Measurements from ENCODE around the gene ACSL4. TPM values are rescaled to one million over a fixed set of nuclear protein-coding genes. Genes with fewer than 3 reads are reported as not detected.

The ACSL4 gene
- total RNA-seq (21.1 TPM), polyA plus RNA-seq (ENCODE audit: insufficient read depth in 1 of 8, insufficient read length in 8 of 8, low replicate concordance in 1 of 8) (10 to 100 TPM; 14.4 to 26.3 (median 20.8) TPM)
- long read RNA-seq, donor 1: 0 reads
- long read RNA-seq, donor 2: 0 reads
- long read RNA-seq, donor 3, full-length matches to known transcripts: 3 of 8 reads
- long read RNA-seq, donor 3, partial matches to known transcripts: 5 of 8 reads
- long read RNA-seq, donor 3, other reads (novel, unspliced or antisense): 0 of 8 reads
- long read RNA-seq, donor 4, full-length matches to known transcripts: 1 of 1 reads
- long read RNA-seq, donor 4, partial matches to known transcripts: 0 of 1 reads
- long read RNA-seq, donor 4, other reads (novel, unspliced or antisense): 0 of 1 reads
- long read RNA-seq, donor 5, partial matches to known transcripts: 0 of 5 reads
- long read RNA-seq, donor 5, other reads (novel, unspliced or antisense): 5 of 5 reads
- long read RNA-seq, donor 6, full-length matches to known transcripts: 1 of 8 reads
- long read RNA-seq, donor 6, partial matches to known transcripts: 7 of 8 reads
- long read RNA-seq, donor 6, other reads (novel, unspliced or antisense): 0 of 8 reads
- long read RNA-seq, donor 7, full-length matches to known transcripts: 2 of 2 reads
- long read RNA-seq, donor 7, partial matches to known transcripts: 0 of 2 reads
- long read RNA-seq, donor 7, other reads (novel, unspliced or antisense): 0 of 2 reads
- long read RNA-seq, donor 8, full-length matches to known transcripts: 1 of 1 reads
- long read RNA-seq, donor 8, partial matches to known transcripts: 0 of 1 reads
- long read RNA-seq, donor 8, other reads (novel, unspliced or antisense): 0 of 1 reads
- long read RNA-seq, donor 9: 0 reads
- long read RNA-seq, donor 10, partial matches to known transcripts: 0 of 7 reads
- long read RNA-seq, donor 10, other reads (novel, unspliced or antisense): 7 of 7 reads
- long read RNA-seq, donor 11: 0 reads

DNA sequence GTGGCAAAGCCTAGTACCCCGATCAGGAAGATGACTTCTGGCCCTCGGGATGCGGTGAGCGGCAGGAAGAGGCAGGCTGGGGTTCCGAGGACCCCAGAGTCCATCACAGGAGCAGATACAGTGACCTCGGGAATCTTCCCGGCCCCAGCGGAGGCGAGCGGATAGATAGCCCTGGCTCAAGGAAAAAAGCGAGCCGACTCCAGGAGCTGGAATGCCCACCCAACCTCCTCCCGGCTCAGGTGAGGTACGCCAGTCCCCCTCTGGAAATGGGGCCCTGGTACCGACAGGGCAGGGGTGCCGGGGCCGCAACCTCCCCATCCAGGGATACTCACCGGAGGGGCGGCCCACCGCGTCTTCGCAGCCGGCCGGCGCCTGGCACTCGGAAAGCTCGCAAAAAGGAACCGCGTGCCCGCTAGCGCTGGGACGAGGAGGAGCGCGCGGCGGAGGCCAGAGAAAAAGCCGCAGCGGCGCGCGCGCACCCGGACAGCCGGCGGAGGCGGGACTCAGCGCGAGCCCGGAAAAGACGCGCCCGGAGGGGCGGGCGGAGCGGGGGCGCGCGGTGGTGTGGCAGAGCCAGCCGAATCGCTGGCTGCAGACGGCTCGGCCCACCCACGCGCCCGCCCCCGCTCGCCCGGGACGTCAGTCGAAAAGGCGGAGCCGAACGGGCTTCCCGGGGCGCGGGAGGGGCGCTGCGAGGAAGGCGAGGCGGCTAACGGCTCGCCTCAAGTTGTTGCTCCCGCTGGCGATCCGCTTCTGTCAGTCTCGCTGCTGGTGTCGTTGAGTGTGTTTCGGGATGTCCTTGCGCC, at the start of gene ACSL4:
TSS of gene ACSL4 (minus strand) at position 451 of the 806 bp plus-strand sequence. CDS start 49,894 bp downstream, outside the sequence.
- WGBS (ENCODE audit: insufficient coverage): 41% methylated on average over 89 of the region's 89 CpGs
- peak; percentile 94 for DNase-seq
- Histone ChIP-seq H3K36me3 (ENCODE audit: control insufficient read depth, insufficient read depth, low read length) (no peaks in the 10 kb centered on the region), H3K27me3 (ENCODE audit: control insufficient read depth, insufficient read depth, low read length) (peaks cover 9% of the 10 kb centered on the region), H3K4me1 (ENCODE audit: control insufficient read depth, insufficient read depth, low read length) (peaks cover 3% of the 10 kb centered on the region), H3K9me3 (replicated peaks; ENCODE audit: control insufficient read depth, low read depth, low read length) (no peaks in the 10 kb centered on the region), H3K27ac (ENCODE audit: low read length) (peak within 1 kb of the TSS; percentile 82), H3K4me3 (ENCODE audit: low read length) (peak within 1 kb of the TSS; percentile 82)

DNA sequence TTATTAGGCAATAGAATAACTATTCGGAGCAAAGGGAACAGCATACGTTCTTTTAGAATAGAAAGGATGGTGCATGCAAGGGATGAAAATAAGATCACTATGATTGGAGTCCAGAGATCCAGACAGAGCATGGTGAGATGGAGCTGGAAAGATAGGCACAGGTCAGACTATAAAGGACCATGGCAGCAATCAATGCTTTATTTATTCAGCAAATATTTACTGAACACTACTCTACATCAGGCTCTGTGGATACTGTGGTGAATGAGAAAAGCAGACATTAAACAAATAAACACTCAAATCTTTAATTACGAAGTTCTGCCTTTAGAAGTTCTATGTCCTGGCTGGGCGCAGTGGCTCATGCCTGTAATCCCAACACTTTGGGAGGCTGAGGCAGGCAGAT, 44.7 kb upstream of the ACSL4 start:
- no peaks in the 10 kb centered on the region for H3K4me1 ChIP-seq (ENCODE audit: control insufficient read depth, insufficient read depth, low read length)
- no peak for DNase-seq
- no peaks in the 10 kb centered on the region for H3K27me3 ChIP-seq (ENCODE audit: control insufficient read depth, insufficient read depth, low read length)
- no peak overlapping the region for H3K27ac ChIP-seq (ENCODE audit: low read length)
- no peak overlapping the region for H3K4me3 ChIP-seq (ENCODE audit: low read length)
- no peaks in the 10 kb centered on the region for H3K9me3 ChIP-seq (replicated peaks; ENCODE audit: control insufficient read depth, low read depth, low read length)
- 80% methylated on average over 2 of the region's 4 CpGs for WGBS (ENCODE audit: insufficient coverage)
- no peaks in the 10 kb centered on the region for H3K36me3 ChIP-seq (ENCODE audit: control insufficient read depth, insufficient read depth, low read length)

GRCh38 chrX:109776986-109777385, 43.9 kb upstream of the ACSL4 start:
- DNase-seq: no peak
- no peaks in the 10 kb centered on the region for H3K36me3 ChIP-seq (ENCODE audit: control insufficient read depth, insufficient read depth, low read length)
- peaks cover 3% of the 10 kb centered on the region for H3K27me3 ChIP-seq (ENCODE audit: control insufficient read depth, insufficient read depth, low read length)
- H3K27ac ChIP-seq (ENCODE audit: low read length): no peak overlapping the region
- H3K4me1 ChIP-seq (ENCODE audit: control insufficient read depth, insufficient read depth, low read length): no peaks in the 10 kb centered on the region
- no peaks in the 10 kb centered on the region for H3K9me3 ChIP-seq (replicated peaks; ENCODE audit: control insufficient read depth, low read depth, low read length)
- WGBS (ENCODE audit: insufficient coverage): no CpG with 5 or more reads among the region's 4 CpGs
- no peak overlapping the region for H3K4me3 ChIP-seq (ENCODE audit: low read length)

- no peak for DNase-seq
- H3K4me3 ChIP-seq (ENCODE audit: low read length): no peak overlapping the region
- H3K36me3 ChIP-seq (ENCODE audit: control insufficient read depth, insufficient read depth, low read length): no peaks in the 10 kb centered on the region
- no peaks in the 10 kb centered on the region for H3K4me1 ChIP-seq (ENCODE audit: control insufficient read depth, insufficient read depth, low read length)
- no peak overlapping the region for H3K27ac ChIP-seq (ENCODE audit: low read length)
- H3K9me3 ChIP-seq (replicated peaks; ENCODE audit: control insufficient read depth, low read depth, low read length): no peaks in the 10 kb centered on the region
- WGBS (ENCODE audit: insufficient coverage): no CpG with 5 or more reads among the region's 3 CpGs
- peaks cover 3% of the 10 kb centered on the region for H3K27me3 ChIP-seq (ENCODE audit: control insufficient read depth, insufficient read depth, low read length)
These were observed 43.4 kb upstream of the ACSL4 start for GRCh38 chrX:109776432-109776831.

DNA sequence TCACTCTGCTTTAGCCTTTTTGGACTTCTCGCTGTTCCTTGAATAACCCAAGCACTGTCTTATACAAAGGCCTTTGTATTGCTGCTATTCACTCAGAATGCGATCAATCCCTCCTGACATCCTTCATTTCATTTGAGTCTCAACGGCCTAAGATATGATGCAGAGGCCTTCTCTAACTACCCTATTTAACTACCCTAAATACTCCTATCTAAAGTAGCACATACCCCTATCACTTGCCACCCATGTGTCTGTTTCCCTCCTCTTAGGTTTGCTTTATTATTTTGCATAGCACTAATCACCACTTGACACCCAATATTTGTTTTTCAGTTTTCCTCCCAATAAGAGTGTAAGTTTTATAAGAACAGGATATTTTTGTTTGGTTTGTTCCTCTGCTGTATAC, 42.3 kb upstream of the ACSL4 start:
- H3K27me3 ChIP-seq (ENCODE audit: control insufficient read depth, insufficient read depth, low read length): peaks cover 3% of the 10 kb centered on the region
- 78% methylated on average over 2 of the region's 3 CpGs for WGBS (ENCODE audit: insufficient coverage)

GRCh38 chrX:109774706-109775105, 41.6 kb upstream of the ACSL4 start:
- Histone ChIP-seq H3K4me3 (ENCODE audit: low read length) (no peak overlapping the region), H3K27ac (ENCODE audit: low read length) (no peak overlapping the region), H3K36me3 (ENCODE audit: control insufficient read depth, insufficient read depth, low read length) (no peaks in the 10 kb centered on the region), H3K27me3 (ENCODE audit: control insufficient read depth, insufficient read depth, low read length) (peaks cover 3% of the 10 kb centered on the region), H3K4me1 (ENCODE audit: control insufficient read depth, insufficient read depth, low read length) (no peaks in the 10 kb centered on the region), H3K9me3 (replicated peaks; ENCODE audit: control insufficient read depth, low read depth, low read length) (no peaks in the 10 kb centered on the region)
- WGBS (ENCODE audit: insufficient coverage): no CpG with 5 or more reads among the region's 5 CpGs
- no peak for DNase-seq

More for the DNA sequence above, 42.3 kb upstream of the ACSL4 start:
- no peak overlapping the region for H3K27ac ChIP-seq (ENCODE audit: low read length)
- H3K36me3 ChIP-seq (ENCODE audit: control insufficient read depth, insufficient read depth, low read length): no peaks in the 10 kb centered on the region
- H3K4me3 ChIP-seq (ENCODE audit: low read length): no peak overlapping the region
- no peaks in the 10 kb centered on the region for H3K4me1 ChIP-seq (ENCODE audit: control insufficient read depth, insufficient read depth, low read length)
- H3K9me3 ChIP-seq (replicated peaks; ENCODE audit: control insufficient read depth, low read depth, low read length): no peaks in the 10 kb centered on the region
- no peak for DNase-seq

- WGBS (ENCODE audit: insufficient coverage): no CpG with 5 or more reads among the region's 1 CpG
- no peak overlapping the region for H3K27ac ChIP-seq (ENCODE audit: low read length)
- peaks cover 3% of the 10 kb centered on the region for H3K27me3 ChIP-seq (ENCODE audit: control insufficient read depth, insufficient read depth, low read length)
- no peak for DNase-seq
- H3K9me3 ChIP-seq (replicated peaks; ENCODE audit: control insufficient read depth, low read depth, low read length): no peaks in the 10 kb centered on the region
- H3K4me3 ChIP-seq (ENCODE audit: low read length): no peak overlapping the region
- H3K4me1 ChIP-seq (ENCODE audit: control insufficient read depth, insufficient read depth, low read length): no peaks in the 10 kb centered on the region
- no peaks in the 10 kb centered on the region for H3K36me3 ChIP-seq (ENCODE audit: control insufficient read depth, insufficient read depth, low read length)
These were observed 41.1 kb upstream of the ACSL4 start for GRCh38 chrX:109774136-109774535.

DNA sequence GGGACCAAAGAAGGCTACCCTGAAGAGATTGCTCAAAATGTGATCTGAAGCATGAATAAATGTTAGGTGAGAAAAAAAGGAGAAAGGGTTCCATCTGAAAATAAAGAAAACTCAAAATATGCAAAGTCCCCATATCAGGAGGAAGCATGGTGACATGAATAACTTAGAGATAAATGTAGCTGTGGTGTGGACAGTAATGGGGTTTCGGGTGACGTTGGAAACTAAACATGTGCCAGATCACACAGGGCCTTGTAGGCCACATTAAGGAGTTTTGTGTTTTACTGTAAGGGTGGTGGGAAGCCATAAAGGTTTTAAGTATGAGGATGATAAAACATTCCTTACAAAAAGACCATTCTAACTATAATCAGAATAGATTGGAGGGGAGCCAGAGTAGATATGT, 40.3 kb upstream of the ACSL4 start:
- Histone ChIP-seq H3K4me1 (ENCODE audit: control insufficient read depth, insufficient read depth, low read length) (no peaks in the 10 kb centered on the region), H3K9me3 (replicated peaks; ENCODE audit: control insufficient read depth, low read depth, low read length) (no peaks in the 10 kb centered on the region), H3K36me3 (ENCODE audit: control insufficient read depth, insufficient read depth, low read length) (no peaks in the 10 kb centered on the region), H3K4me3 (ENCODE audit: low read length) (no peak overlapping the region), H3K27ac (ENCODE audit: low read length) (no peak overlapping the region), H3K27me3 (ENCODE audit: control insufficient read depth, insufficient read depth, low read length) (peaks cover 3% of the 10 kb centered on the region)
- no peak for DNase-seq
- WGBS (ENCODE audit: insufficient coverage): 72% methylated on average over 2 of the region's 2 CpGs

- H3K4me1 ChIP-seq (ENCODE audit: control insufficient read depth, insufficient read depth, low read length): no peaks in the 10 kb centered on the region
- DNase-seq: no peak
- peaks cover 3% of the 10 kb centered on the region for H3K27me3 ChIP-seq (ENCODE audit: control insufficient read depth, insufficient read depth, low read length)
- H3K9me3 ChIP-seq (replicated peaks; ENCODE audit: control insufficient read depth, low read depth, low read length): no peaks in the 10 kb centered on the region
- 100% methylated on average over 1 of the region's 2 CpGs for WGBS (ENCODE audit: insufficient coverage)
- no peak overlapping the region for H3K4me3 ChIP-seq (ENCODE audit: low read length)
- H3K27ac ChIP-seq (ENCODE audit: low read length): no peak overlapping the region
- no peaks in the 10 kb centered on the region for H3K36me3 ChIP-seq (ENCODE audit: control insufficient read depth, insufficient read depth, low read length)
These were observed 37.7 kb upstream of the ACSL4 start for GRCh38 chrX:109770780-109771179.

Data from muscle of leg (tissue), 16 donors.